Measurements from ENCODE around the gene GPR35. TPM values are rescaled to one million over a fixed set of nuclear protein-coding genes. Genes with fewer than 3 reads are reported as not detected.

Gene GPR35
- polyA plus RNA-seq, 4 donors, result 1.5 to 1.9 (median 1.6) TPM

GRCh38 chr2:240588669-240589068 lies 36.6 kb upstream of the GPR35 start:
- no peak for DNase-seq (ENCODE audit: low read depth in 4 of 4, low spot score in 3 of 4)

- no peak for DNase-seq (ENCODE audit: low read depth in 4 of 4, low spot score in 3 of 4)
Observed at GRCh38 chr2:240589375-240589774, 35.9 kb upstream of the GPR35 start.

DNA sequence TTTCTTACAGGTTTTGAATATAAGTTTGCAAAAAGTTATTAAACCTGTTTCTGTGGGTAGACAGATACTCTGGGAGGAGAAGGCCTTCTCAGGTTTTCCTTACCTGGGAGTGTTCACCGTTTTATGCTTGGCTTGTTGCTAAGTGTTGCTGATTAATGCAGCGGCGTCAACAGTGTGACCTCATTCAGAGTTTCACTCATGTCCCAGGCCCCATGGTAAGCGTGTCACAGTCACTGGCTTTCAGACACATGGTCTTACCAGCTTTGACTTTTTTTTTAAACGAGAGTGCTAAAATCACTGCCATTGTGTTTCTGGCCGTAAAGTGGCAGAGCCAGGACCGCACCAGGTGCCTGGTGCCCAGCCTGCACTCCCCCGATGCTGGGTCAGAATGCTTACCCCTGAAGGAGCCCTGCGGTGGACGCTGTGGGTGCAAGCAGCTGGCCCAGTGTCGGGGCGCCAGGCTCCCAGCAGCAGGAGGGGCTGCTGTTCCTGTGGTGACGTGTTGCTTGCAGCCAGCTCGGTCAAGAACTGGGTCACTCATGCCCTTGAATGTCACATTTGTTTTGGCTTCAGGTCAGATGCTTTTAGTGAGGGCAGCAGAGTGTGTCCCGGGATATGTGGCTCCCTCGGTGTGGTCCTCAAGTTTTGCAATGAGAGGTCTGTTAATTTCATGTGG lies 35.3 kb upstream of the GPR35 start:
- no peak for DNase-seq (ENCODE audit: low read depth in 4 of 4, low spot score in 3 of 4)

GRCh38 chr2:240590681-240591111 lies 34.6 kb upstream of the GPR35 start:
- no peak for DNase-seq (ENCODE audit: low read depth in 4 of 4, low spot score in 3 of 4)

- DNase-seq (ENCODE audit: low read depth in 4 of 4, low spot score in 3 of 4), result no peak
Observed at GRCh38 chr2:240591226-240591625, 34.1 kb upstream of the GPR35 start.

- DNase-seq (ENCODE audit: low read depth in 4 of 4, low spot score in 3 of 4), result no peak
Observed at GRCh38 chr2:240591784-240592183, 33.5 kb upstream of the GPR35 start.

DNA sequence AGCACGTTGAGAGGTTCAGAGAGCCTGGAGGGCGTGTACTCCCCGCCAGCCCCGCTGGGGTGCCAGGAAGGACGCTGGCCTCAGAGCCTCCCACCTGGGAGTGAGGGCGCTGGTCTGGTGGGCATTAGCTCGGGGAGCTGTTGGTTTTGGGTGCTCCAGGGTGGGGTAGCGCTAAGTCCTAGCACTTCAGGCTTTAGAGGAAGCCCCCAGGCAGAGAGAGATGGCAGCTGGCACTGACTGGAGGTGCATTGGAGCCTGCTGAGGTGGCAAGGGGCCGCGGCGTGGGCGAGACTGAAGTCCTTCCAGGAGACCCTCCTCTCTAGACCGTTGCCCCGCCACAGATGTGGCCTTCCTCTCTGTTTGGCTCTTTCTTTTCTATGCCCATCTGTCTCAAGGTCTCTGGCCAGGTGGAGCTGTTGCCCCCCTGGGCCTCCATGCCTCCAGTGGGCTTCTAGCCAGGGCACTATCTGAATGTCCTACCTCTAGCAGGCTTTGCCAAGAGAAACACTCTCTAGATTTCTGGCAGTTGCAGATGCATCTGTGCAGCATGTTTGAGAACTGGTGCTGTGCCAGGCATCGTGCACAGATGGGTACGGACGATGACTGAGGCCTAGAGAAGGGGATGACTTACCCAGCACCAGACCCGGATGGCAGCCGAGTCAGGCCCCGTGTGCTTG lies 32.1 kb upstream of the GPR35 start:
- no peak for DNase-seq (ENCODE audit: low read depth in 4 of 4, low spot score in 3 of 4)

DNA sequence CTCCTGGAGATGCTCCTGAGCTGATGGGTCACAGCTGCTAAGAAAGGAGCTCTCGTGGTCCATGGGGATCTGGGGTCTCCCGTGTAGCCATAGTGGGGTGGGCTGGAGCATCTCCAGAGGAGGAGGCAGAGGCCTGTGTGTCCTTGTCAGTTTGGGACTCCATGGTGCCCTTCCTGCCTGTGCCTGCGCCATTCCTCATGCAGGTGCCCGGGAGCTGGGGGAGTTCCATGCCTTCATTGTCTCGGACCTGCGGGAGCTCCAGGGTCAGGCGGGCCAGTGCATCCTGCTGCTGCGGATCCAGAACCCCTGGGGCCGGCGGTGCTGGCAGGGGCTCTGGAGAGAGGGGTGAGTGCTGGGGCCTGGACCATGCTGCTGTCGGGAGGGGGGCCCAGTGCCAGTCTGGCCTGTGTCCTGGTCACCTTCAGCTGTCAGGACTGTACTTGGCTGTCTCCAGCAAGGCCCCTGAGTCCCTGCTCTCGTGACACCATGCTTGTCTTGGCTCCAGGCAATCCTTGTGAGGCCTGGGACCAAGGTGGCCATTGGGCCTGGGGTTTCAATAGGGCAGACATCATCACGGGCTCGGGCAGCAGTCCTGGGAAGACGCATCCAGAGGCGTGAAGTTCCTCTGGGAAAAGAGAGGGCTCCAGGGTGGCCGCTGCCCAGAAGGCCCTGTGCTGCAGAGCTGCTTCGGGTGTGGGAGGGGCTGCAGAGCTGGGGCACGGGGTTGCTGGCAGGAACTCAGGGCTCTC lies 31.4 kb upstream of the GPR35 start:
- no peak for DNase-seq (ENCODE audit: low read depth in 4 of 4, low spot score in 3 of 4)

- no peak for DNase-seq (ENCODE audit: low read depth in 4 of 4, low spot score in 3 of 4)
Observed at GRCh38 chr2:240594511-240595380, 30.5 kb upstream of the GPR35 start.

DNA sequence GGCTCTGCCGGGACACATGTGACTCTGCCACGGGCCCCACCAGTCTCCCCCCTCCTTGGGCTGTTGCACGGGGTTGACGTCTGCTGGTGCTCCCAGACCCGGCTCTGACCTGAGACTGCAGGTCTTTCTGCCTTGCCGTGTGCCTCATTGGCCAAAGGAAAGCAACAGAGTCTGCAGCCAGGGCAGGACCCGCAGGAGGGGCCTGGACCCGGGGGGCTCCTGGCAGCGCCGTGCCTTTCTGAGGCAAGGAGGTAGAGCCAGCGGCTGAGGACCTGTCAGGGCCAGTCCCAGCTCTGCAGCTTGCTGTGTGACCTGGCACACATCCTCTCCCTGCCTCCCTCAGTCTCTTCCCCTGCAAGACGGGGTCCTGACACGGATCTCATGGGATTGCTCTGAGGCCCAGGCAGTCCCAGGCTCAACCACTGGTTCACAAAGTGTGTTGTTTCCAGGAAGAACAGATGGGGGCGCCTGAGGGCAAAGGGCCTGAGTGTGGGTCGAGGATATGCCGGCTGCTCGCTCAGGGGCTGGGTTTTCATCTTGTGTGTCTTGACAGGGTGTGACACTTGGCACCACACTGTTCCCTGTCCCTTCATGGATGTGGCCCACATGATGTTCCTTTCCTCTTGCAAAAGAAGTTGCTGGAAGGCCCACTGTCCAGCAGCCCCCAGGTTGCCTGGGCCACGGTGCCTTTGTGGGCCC lies 29.8 kb upstream of the GPR35 start:
- no peak for DNase-seq (ENCODE audit: low read depth in 4 of 4, low spot score in 3 of 4)

DNA sequence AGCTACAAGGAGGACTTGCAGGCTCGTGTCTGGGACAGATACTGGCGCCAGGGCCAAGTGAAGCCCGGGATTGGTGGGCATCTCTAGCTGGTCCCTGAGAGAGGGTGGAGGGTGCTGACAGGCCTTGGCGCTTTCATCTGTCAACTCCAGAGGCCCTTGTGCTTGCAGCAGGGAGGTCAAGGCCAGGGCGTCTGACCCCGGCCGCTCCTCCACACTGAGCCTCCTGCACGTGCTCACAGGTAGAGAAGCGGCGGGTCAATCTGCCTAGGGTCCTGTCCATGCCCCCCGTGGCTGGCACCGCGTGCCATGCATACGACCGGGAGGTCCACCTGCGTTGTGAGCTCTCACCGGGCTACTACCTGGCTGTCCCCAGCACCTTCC lies 29.2 kb upstream of the GPR35 start:
- DNase-seq (ENCODE audit: low read depth in 4 of 4, low spot score in 3 of 4), result no peak

GRCh38 chr2:240596491-240596931 lies 28.8 kb upstream of the GPR35 start:
- no peak for DNase-seq (ENCODE audit: low read depth in 4 of 4, low spot score in 3 of 4)

DNA sequence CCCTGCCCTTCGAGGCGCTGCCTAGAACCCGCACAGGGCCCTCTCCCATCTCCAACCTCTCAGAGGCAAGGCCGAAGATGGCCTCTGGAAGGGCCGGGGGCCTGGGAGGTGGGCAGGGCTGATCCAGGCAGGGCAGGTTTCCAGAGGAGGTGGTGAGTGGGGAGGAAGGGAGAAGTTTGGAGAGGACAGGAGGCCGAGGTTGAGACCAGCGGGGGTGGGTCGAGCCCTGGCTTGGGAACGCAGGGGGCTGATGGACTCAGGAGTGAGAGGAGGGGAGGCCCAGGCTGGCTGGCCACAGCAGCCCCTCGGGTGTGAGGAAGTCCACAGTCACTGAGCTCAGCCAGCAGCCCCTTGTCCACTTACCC lies 28.2 kb upstream of the GPR35 start:
- no peak for DNase-seq (ENCODE audit: low read depth in 4 of 4, low spot score in 3 of 4)

DNA sequence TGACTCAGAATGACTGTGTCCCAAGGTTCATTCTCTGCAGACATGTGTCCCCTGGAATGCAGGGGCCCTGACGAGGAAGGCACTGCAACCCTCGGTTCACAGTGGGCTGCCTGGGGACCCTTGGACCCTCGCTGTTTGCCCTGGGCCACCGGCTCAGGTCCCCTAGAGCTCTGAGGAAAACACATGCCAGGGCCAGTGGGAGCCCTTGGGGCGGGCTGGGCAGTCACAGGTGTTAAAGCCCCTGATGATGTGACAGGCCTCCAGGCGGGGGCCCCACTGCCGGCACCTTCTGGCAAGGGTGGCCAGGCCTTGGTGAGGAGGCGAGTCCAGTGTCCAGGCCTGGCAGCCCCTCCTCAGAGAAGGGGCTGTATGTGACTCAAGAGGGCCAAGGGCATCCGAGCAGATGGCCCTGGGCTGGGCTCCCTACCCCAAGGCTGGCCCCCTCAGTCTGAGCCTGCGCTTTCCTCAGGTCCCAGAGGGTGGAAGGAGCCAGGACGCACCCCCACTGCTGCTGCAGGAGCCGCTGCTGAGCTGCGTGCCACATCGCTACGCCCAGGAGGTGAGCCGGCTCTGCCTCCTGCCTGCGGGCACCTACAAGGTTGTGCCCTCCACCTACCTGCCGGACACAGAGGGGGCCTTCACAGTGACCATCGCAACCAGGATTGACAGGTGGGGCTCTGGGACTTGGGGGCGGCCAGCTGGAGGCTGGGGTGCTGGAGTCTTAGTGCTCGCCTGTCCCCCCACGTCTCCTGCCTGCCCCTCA lies 27.7 kb upstream of the GPR35 start:
- DNase-seq (ENCODE audit: low read depth in 4 of 4, low spot score in 3 of 4), result no peak

DNA sequence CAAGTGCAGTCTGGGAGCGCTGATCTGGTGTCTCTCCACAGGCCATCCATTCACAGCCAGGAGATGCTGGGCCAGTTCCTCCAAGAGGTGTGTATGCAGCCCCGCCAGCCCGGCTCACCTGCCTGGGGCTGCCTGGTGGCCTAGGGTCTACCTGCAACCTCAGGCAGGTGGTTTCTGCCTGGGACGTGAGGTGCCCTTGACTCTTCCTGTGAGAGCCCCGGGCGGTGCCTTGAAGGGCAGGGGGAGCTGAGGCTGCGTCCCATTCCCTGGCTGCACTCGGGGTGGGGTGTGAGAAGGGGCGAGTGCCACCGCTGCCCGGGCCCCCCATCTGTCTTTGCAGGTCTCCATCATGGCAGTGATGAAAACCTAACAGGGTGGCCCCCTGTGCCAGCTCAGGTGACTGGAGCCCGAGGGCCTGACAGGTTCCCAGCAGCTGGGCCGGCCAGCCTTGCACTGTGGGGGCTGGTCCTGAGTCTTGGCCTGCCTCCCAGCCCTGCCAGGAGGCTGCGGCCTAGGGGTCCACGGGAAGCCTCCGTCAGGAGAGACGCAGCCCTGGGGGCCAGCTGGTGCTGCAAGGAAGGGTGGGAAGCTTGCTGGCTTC lies 26.9 kb upstream of the GPR35 start:
- no peak for DNase-seq (ENCODE audit: low read depth in 4 of 4, low spot score in 3 of 4)

- DNase-seq (ENCODE audit: low read depth in 4 of 4, low spot score in 3 of 4), result no peak
Observed at GRCh38 chr2:240599141-240599583, 26.1 kb upstream of the GPR35 start.

- no peak for DNase-seq (ENCODE audit: low read depth in 4 of 4, low spot score in 3 of 4)
Observed at GRCh38 chr2:240600451-240600961, 24.8 kb upstream of the GPR35 start.

DNA sequence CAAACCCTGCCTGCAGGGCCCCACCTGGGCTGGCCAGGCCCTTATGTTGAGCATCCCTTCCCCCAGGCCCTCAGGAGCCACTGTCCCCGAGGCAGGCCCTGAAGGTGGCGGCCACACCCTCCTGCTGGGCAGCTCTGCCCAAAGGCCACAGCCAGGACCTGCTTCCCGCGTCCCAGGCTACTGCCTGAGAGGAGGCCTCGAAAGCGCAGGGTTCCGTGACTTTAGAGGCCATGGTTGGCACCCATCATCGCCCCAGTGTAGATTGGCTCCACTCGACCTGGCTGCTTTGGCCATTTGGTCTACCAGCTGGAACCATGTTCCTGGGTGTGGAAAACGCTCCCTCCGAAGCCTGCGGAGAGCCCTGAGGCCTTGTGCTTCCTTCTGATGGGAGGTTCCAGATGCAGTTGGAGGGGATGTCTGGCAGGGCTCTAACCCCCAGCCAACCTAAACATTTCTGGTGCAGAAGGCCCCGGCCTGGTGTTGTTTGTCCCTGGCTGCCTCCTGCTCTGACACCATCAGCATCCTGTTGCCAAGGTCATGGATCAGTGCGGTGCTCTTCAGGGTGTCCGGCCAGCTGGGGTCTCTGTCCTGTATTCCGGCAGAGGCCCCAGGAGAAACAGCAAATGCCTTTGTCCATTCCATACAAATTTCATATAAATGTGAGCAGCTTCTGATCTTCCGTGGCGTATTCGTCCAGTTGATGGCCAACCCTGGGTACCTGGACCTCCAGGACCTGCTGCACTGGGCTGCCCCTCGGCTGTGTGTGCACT lies 24.0 kb upstream of the GPR35 start:
- DNase-seq (ENCODE audit: low read depth in 4 of 4, low spot score in 3 of 4), result no peak
